Upper lobe of left lung (tissue), 4 donors: ENCODE measurements around the gene APLF.

Source experiments
- EP300 ChIP-seq, 4 donors: sonication (generic); formaldehyde crosslinking; IDR thresholded peaks; one replicate each; pipeline ENCODE4 v1.5.1; 2017; ENCODE audit warnings: antibody characterized with exemption in 4 of 4, control low read depth in 2 of 4
- POLR2A ChIP-seq, 4 donors: fragments of 450-650 bp; IDR thresholded peaks; one replicate each; pipeline ENCODE4 v1.5.1; 2016 to 2017; ENCODE audit warnings: antibody characterized with exemption in 4 of 4, mild to moderate bottlenecking in 2 of 4
- TF ChIP-seq, protein P1 (sequence below), 6 experiments: fragments of 450-650 bp in 4 of 6; fragments of 200-600 bp in 2 of 6; sonication (generic) in 2 of 6; IDR thresholded peaks; one replicate each; pipeline ENCODE4 v1.5.1; 2016 to 2019; ENCODE audit warnings: antibody characterized with exemption in 6 of 6

DNA sequence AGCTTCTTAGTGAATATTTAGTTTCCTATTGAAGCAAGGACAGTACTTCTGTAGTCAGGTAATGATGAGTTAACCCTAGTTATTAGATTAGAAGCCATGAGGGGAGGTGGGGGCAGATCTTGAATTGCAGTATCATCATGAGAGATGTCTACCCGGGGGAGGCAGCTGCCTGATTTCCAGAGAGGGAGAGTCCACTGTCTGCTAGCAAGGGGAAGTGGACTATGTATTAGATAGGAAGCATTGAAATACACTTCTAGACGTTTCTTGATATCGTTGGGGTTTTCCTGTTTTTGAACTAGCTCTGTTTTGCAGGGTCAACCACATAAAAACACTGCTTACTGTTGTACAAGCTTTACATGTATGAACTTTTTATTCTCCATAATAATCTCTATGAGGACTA, 38.8 kb downstream of the APLF start:
- TF ChIP-seq, protein P1, sequence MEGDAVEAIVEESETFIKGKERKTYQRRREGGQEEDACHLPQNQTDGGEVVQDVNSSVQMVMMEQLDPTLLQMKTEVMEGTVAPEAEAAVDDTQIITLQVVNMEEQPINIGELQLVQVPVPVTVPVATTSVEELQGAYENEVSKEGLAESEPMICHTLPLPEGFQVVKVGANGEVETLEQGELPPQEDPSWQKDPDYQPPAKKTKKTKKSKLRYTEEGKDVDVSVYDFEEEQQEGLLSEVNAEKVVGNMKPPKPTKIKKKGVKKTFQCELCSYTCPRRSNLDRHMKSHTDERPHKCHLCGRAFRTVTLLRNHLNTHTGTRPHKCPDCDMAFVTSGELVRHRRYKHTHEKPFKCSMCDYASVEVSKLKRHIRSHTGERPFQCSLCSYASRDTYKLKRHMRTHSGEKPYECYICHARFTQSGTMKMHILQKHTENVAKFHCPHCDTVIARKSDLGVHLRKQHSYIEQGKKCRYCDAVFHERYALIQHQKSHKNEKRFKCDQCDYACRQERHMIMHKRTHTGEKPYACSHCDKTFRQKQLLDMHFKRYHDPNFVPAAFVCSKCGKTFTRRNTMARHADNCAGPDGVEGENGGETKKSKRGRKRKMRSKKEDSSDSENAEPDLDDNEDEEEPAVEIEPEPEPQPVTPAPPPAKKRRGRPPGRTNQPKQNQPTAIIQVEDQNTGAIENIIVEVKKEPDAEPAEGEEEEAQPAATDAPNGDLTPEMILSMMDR (IDR thresholded peaks at IDR 0.05): no peak
- TF ChIP-seq EP300 (IDR thresholded peaks at IDR 0.05) (no peak), POLR2A (IDR thresholded peaks at IDR 0.05) (no peak)
